ENCODE measurements around the gene SBF2. TPM values are rescaled to one million over a fixed set of nuclear protein-coding genes. Genes with fewer than 3 reads are reported as not detected.

Gene SBF2
- total RNA-seq, 1 experiment from 2014 or later = 31.3 TPM

- no peak overlapping the region for H2AFZ ChIP-seq (ENCODE audit: low read length)
- H3K4me3 ChIP-seq (ENCODE audit: low read length) = no peak overlapping the region
- no peak overlapping the region for H3K27ac ChIP-seq (ENCODE audit: low read length)
- TF ChIP-seq EZH2 (IDR thresholded peaks at IDR 0.05; ENCODE audit: low read length, unreplicated experiment) (no peak), CTCF (conservative IDR thresholded peaks at IDR 0.05; ENCODE audit: low read depth, low read length) (no peak), EZH2phosphoT487 (IDR thresholded peaks at IDR 0.05; ENCODE audit: borderline replicate concordance, low read length) (no peak)
- H4K20me1 ChIP-seq (ENCODE audit: low read length) = no peaks in the 10 kb centered on the region
- H3K27me3 ChIP-seq (ENCODE audit: low read length) = no peaks in the 10 kb centered on the region
- no peak for DNase-seq
- POLR2A ChIA-PET (ENCODE audit: unreplicated experiment) = no interaction called here
- H3K4me2 ChIP-seq (ENCODE audit: low read length) = no peak overlapping the region
- H3K9ac ChIP-seq (ENCODE audit: low read length) = no peak overlapping the region
- H3K79me2 ChIP-seq (ENCODE audit: low read length) = no peaks in the 10 kb centered on the region
- H3K4me1 ChIP-seq (ENCODE audit: insufficient read depth, low read length) = no peaks in the 10 kb centered on the region
- no peak for ATAC-seq
- H3K9me3 ChIP-seq (ENCODE audit: low read length) = peaks cover 14% of the 10 kb centered on the region
- CTCF ChIA-PET = no interaction called here
- no TSS peak for BruUV-seq (replicated peaks)
- intact Hi-C loops (cut with micrococcal nuclease) = no loop called here
- H3K36me3 ChIP-seq (ENCODE audit: low read depth, low read length) = peaks cover 15% of the 10 kb centered on the region
- H3F3A ChIP-seq (ENCODE audit: low read length, unreplicated experiment) = no peaks in the 10 kb centered on the region
- no peaks in the 10 kb centered on the region for H3K9me2 ChIP-seq (replicated peaks; ENCODE audit: low read length)
These were observed 249.4 kb downstream of the SBF2 start for GRCh38 chr11:10044618-10045017.

GRCh38 chr11:10042699-10043098 is 251.3 kb downstream of the SBF2 start:
- H3K27me3 ChIP-seq (ENCODE audit: low read length) = no peaks in the 10 kb centered on the region
- intact Hi-C loops (cut with micrococcal nuclease) = no loop called here
- no peaks in the 10 kb centered on the region for H4K20me1 ChIP-seq (ENCODE audit: low read length)
- TF ChIP-seq EZH2phosphoT487 (IDR thresholded peaks at IDR 0.05; ENCODE audit: borderline replicate concordance, low read length) (no peak), CTCF (conservative IDR thresholded peaks at IDR 0.05; ENCODE audit: low read depth, low read length) (no peak), EZH2 (IDR thresholded peaks at IDR 0.05; ENCODE audit: low read length, unreplicated experiment) (no peak)
- peaks cover 14% of the 10 kb centered on the region for H3K9me3 ChIP-seq (ENCODE audit: low read length)
- ATAC-seq (no peak), DNase-seq (peak; percentile 35)
- no peaks in the 10 kb centered on the region for H3K9me2 ChIP-seq (replicated peaks; ENCODE audit: low read length)
- H3K9ac ChIP-seq (ENCODE audit: low read length) = no peak overlapping the region
- no peak overlapping the region for H3K4me3 ChIP-seq (ENCODE audit: low read length)
- H2AFZ ChIP-seq (ENCODE audit: low read length) = no peak overlapping the region
- POLR2A ChIA-PET (ENCODE audit: unreplicated experiment) = interaction anchor here (0.7 kb wide), 1 partner anchor 124 kb away, joined by 7 read pairs; no protein-coding TSS in a partner anchor
- BruUV-seq (replicated peaks) = no TSS peak
- H3K36me3 ChIP-seq (ENCODE audit: low read depth, low read length) = peaks cover 15% of the 10 kb centered on the region
- no peaks in the 10 kb centered on the region for H3K79me2 ChIP-seq (ENCODE audit: low read length)
- CTCF ChIA-PET = no interaction called here
- H3K27ac ChIP-seq (ENCODE audit: low read length) = no peak overlapping the region
- H3F3A ChIP-seq (ENCODE audit: low read length, unreplicated experiment) = no peaks in the 10 kb centered on the region
- H3K4me1 ChIP-seq (ENCODE audit: insufficient read depth, low read length) = no peaks in the 10 kb centered on the region
- no peak overlapping the region for H3K4me2 ChIP-seq (ENCODE audit: low read length)

GRCh38 chr11:10041748-10042446 is 252.1 kb downstream of the SBF2 start:
- H3K9ac ChIP-seq (ENCODE audit: low read length) = no peak overlapping the region
- no peaks in the 10 kb centered on the region for H3F3A ChIP-seq (ENCODE audit: low read length, unreplicated experiment)
- ChIA-PET CTCF (no interaction called here), POLR2A (ENCODE audit: unreplicated experiment) (no interaction called here)
- H3K4me1 ChIP-seq (ENCODE audit: insufficient read depth, low read length) = no peaks in the 10 kb centered on the region
- no peak overlapping the region for H3K4me2 ChIP-seq (ENCODE audit: low read length)
- H4K20me1 ChIP-seq (ENCODE audit: low read length) = no peaks in the 10 kb centered on the region
- no peak overlapping the region for H3K4me3 ChIP-seq (ENCODE audit: low read length)
- TF ChIP-seq EZH2 (IDR thresholded peaks at IDR 0.05; ENCODE audit: low read length, unreplicated experiment) = no peak
- TF ChIP-seq EZH2phosphoT487 (IDR thresholded peaks at IDR 0.05; ENCODE audit: borderline replicate concordance, low read length) = no peak
- TF ChIP-seq CTCF (conservative IDR thresholded peaks at IDR 0.05; ENCODE audit: low read depth, low read length) = no peak
- BruUV-seq (replicated peaks) = no TSS peak
- H3K36me3 ChIP-seq (ENCODE audit: low read depth, low read length) = peaks cover 15% of the 10 kb centered on the region
- no peak overlapping the region for H3K27ac ChIP-seq (ENCODE audit: low read length)
- H3K9me2 ChIP-seq (replicated peaks; ENCODE audit: low read length) = no peaks in the 10 kb centered on the region
- ATAC-seq (no peak), DNase-seq (no peak)
- H3K79me2 ChIP-seq (ENCODE audit: low read length) = no peaks in the 10 kb centered on the region
- peaks cover 14% of the 10 kb centered on the region for H3K9me3 ChIP-seq (ENCODE audit: low read length)
- H2AFZ ChIP-seq (ENCODE audit: low read length) = no peak overlapping the region
- H3K27me3 ChIP-seq (ENCODE audit: low read length) = no peaks in the 10 kb centered on the region
- intact Hi-C loops (cut with micrococcal nuclease) = no loop called here
